ENCODE measurements around the gene PRLR.

DNA sequence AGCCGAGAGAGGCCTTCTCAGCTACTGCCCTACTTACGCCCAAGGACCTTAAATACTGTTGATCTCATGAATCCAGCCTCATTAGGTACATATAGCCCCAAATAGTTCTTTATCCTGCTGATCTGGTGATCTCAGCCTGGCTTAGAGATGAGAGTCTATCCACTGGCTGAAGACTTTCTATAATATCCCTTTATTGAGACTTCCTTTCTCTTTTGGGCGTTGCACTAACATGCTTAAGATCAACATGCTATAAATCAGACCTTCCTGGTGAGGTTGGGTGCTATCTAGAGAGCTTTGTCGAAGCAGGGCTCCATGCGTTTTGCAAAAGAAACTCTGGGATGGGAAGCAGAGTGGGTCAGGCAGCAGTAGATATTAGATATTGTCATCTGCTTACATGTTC lies 138.6 kb downstream of the PRLR start:
- TF ChIP-seq, protein P1, sequence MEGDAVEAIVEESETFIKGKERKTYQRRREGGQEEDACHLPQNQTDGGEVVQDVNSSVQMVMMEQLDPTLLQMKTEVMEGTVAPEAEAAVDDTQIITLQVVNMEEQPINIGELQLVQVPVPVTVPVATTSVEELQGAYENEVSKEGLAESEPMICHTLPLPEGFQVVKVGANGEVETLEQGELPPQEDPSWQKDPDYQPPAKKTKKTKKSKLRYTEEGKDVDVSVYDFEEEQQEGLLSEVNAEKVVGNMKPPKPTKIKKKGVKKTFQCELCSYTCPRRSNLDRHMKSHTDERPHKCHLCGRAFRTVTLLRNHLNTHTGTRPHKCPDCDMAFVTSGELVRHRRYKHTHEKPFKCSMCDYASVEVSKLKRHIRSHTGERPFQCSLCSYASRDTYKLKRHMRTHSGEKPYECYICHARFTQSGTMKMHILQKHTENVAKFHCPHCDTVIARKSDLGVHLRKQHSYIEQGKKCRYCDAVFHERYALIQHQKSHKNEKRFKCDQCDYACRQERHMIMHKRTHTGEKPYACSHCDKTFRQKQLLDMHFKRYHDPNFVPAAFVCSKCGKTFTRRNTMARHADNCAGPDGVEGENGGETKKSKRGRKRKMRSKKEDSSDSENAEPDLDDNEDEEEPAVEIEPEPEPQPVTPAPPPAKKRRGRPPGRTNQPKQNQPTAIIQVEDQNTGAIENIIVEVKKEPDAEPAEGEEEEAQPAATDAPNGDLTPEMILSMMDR (IDR thresholded peaks at IDR 0.05) = no peak
- TF ChIP-seq POLR2A (IDR thresholded peaks at IDR 0.05) = no peak

Data from right lobe of liver (tissue), 4 donors.